GM19468 (cell line): ENCODE measurements around the gene KRT26.

Experiments used
- ATAC-seq: cut with Tn5 transposase; IDR thresholded peaks from one replicate; pipeline ENCODE4 v1.9.1; 2021; ENCODE audit warnings: mild to moderate bottlenecking, moderate library complexity, moderate number of reproducible peaks; ENCODE audit not compliant: unreplicated experiment; ENCODE audit errors: extremely low read depth

Gene KRT26

GRCh38 chr17:40738553-40738952 lies 33.4 kb downstream of the KRT26 start:
- ATAC-seq = no peak

GRCh38 chr17:40735016-40735415 lies 37.0 kb downstream of the KRT26 start:
- ATAC-seq = no peak

DNA sequence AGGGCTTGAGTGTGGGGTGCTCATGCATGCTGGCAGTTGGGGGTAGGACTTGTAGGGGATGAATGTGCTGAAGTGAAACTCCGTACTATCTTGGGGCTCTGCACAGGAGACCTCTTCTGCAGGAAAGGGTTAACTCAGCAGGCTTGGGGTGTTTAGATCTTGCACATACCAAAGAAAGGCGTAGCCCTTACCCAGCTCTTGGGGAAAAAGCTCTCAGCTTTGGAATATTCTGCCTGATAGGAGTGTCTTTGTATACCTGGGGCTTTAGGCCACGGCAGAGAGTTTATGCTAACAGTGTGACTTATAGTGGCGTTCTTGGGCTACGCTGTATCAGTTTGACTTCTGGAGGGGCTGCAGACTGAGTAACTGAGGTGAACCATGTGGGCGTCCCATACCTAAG lies 38.0 kb downstream of the KRT26 start:
- ATAC-seq = no peak

DNA sequence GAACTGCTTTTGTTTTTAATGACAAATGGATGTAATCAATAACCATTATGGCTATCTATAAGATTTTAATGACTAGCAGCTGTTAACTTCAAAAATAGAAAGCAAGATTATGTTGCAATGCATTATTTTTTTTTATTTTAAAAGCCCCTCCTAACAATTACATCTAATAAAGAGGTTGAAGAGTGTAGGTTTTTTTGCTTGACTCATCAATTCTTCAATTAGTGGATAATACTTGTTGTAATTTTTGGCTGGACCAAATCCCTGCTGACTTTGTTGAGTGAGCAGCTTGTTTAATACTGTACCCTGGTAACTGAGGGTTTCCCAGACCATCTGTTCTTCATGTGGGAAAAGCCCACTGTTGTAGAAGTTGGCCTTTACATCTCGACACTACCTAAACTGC lies 41.0 kb downstream of the KRT26 start:
- no peak for ATAC-seq

DNA sequence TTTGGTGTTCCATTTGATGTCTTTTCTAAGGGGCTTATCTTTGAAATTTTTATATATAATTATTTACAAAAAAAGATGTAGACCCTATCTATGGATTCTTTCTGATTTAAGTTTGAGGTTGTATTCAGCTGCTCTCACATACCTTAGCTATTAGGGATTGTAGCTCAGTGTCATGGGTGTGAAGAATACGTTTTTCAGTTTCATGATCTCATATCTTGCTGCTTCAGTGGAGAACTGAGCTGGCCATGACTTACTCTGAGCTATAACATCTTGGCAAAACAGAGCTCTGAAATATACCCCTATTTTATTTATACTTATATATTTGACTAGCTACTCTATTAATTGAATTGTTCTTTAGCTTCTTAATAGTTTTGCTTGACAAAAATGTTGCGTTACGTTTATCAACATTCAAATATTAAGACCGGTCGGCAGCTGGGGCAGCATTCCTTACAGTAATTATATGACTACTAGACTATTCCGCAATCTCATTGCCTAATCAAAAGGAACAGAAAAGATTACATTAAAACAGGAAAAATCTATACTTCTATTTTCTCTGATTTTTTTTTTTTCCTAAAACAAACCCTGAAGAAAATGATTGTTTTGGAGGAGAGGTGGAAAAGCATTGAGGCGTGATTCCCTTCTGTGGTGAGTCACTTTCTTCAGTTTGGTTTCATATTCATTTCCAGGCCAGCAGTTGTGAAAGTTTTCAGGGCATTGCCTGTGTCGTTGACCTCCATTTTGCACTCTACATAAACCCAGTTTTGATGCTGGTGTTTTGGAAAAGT lies 44.4 kb downstream of the KRT26 start:
- no peak for ATAC-seq

- no peak for ATAC-seq
Measured at GRCh38 chr17:40726919-40727318, 45.1 kb downstream of the KRT26 start.

- ATAC-seq = no peak
Measured at GRCh38 chr17:40724656-40725055, 47.3 kb downstream of the KRT26 start.

GRCh38 chr17:40722241-40722640 lies 49.8 kb downstream of the KRT26 start:
- ATAC-seq = no peak

DNA sequence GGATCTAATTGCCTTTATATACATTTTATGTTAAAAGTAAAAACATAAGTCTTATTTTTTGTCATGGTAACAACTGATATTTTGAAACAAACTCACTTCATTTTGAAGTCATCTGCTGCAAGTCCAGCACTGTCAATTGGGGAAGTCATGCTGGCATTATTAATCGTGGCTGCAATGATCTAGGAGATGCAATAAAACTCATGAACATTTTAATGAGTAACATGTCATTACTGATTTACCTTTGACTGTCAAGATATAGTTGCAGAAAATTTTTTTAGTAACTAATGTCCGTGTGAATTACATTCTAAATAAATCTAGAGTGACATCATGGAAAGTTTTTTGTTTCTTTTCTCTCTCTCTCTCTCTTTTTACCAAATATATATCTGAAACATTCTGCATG lies 51.1 kb downstream of the KRT26 start:
- ATAC-seq = no peak

- no peak for ATAC-seq
Measured at GRCh38 chr17:40718930-40719329, 53.1 kb downstream of the KRT26 start.

DNA sequence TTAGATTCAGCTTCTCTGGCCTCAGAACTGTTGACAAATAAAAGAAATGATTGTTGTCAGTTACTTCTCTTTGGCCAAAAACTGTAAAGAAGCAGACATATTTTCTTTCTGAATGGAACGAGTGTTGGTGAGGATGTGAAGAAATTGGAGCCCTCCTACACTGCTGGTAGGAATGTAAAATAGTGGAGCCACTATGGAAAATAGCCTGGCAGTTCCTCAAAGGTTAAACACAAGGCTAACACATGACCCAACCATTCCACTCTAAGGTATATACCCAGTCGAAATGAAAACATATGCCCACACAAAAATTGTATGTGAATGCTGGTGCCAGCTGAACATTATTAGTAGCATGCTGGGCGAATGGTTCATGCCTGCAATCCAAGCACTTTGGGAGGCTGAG lies 54.2 kb downstream of the KRT26 start:
- no peak for ATAC-seq
